Measurements from ENCODE around the gene IMPA2. TPM values are rescaled to one million over a fixed set of nuclear protein-coding genes. Genes with fewer than 3 reads are reported as not detected.

Gene IMPA2
- total and polyA plus RNA-seq, 8 donors, result 93.5 to 286 (median 156) TPM

DNA sequence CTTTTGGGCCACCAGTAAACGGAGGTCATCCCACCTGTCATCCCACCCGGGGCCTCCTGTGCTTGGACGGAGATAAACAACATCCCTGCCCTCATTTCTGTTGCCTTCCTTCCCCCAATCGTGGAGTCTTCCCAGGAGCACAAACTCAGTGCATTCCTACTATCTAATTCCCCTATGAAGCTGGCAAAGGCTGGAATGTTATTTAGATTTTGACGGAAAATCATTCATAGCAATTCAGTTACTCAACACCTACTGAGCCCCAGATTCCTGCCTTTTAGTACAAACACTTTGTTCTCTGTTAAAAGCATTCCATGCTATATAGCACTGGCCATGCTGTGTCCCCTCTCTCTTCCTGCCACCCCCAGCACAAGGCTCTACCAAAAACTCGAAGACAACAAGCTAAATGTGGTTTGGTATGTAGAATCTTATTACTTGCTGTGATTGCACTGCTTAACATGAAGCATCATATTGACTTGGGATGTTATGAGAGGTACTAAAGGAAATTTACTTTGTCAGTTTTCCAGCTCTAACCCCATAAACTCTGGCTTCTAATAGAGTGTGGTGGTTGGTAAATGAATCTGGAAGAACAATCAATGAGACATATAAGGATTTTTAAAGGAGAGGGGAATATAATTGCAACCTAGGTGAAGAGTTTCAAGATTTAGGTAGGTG is 32.3 kb upstream of the IMPA2 start:
- FAIRE-seq, result no peak
- H3K27me3 ChIP-seq, result no peaks in the 10 kb centered on the region
- H3K36me3 ChIP-seq, result no peaks in the 10 kb centered on the region
- intact Hi-C loops (cut with DNase I), result no loop called here
- no peaks in the 10 kb centered on the region for H3K9me3 ChIP-seq
- ATAC-seq, result peak in 1 of 4 donors; percentile 2
- WGBS, 2 donors, result 27 to 31% methylated on average over 6 of the region's 6 CpGs
- peaks cover 33 to 44% (median 35%) of the 10 kb centered on the region in 3 donors for H3K4me1 ChIP-seq
- H3K27ac ChIP-seq, result peak overlapping the region; percentile 92 to 98 (median 97)
- DNase-seq, result no peak
- H3K4me3 ChIP-seq, result no peak overlapping the region
- TF ChIP-seq, protein P1, sequence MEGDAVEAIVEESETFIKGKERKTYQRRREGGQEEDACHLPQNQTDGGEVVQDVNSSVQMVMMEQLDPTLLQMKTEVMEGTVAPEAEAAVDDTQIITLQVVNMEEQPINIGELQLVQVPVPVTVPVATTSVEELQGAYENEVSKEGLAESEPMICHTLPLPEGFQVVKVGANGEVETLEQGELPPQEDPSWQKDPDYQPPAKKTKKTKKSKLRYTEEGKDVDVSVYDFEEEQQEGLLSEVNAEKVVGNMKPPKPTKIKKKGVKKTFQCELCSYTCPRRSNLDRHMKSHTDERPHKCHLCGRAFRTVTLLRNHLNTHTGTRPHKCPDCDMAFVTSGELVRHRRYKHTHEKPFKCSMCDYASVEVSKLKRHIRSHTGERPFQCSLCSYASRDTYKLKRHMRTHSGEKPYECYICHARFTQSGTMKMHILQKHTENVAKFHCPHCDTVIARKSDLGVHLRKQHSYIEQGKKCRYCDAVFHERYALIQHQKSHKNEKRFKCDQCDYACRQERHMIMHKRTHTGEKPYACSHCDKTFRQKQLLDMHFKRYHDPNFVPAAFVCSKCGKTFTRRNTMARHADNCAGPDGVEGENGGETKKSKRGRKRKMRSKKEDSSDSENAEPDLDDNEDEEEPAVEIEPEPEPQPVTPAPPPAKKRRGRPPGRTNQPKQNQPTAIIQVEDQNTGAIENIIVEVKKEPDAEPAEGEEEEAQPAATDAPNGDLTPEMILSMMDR (IDR thresholded peaks at IDR 0.05), result no peak

DNA sequence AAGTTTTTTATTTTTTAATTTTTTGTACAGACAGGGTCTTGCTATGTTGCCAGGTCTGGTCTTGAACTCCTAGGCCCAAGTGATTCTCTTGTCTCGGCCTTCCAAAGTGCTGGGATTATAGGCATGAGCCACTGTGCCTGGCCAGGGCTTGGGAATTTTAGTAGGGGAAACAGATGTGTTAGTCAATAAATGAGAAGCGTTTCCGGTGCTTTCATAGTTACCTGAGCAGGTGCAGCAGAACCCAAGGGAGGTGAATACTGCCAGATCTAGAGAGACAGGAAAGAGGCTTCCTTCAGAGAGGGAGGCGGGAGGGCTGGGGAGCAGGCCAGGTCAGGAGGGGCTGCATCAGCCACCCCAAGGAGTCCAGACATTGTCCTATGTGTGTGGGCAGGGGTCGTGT is 30.5 kb upstream of the IMPA2 start:
- H3K4me1 ChIP-seq, result peaks cover 33 to 44% (median 35%) of the 10 kb centered on the region in 3 donors
- no peaks in the 10 kb centered on the region for H3K36me3 ChIP-seq
- H3K27me3 ChIP-seq, result no peaks in the 10 kb centered on the region
- TF ChIP-seq, protein P1 (IDR thresholded peaks at IDR 0.05), result no peak
- peak in 5 of 6 donors; percentile 55 to 80 (median 68) for DNase-seq
- WGBS, 2 donors, result 30 to 43% methylated on average over 5 of the region's 5 CpGs
- intact Hi-C loops (cut with DNase I), result no loop called here
- peak overlapping the region; percentile 59 to 98 (median 95) for H3K27ac ChIP-seq
- no peaks in the 10 kb centered on the region for H3K9me3 ChIP-seq
- ATAC-seq, result peak; percentile 36 to 60 (median 46)
- FAIRE-seq, result no peak
- H3K4me3 ChIP-seq, result no peak overlapping the region

DNA sequence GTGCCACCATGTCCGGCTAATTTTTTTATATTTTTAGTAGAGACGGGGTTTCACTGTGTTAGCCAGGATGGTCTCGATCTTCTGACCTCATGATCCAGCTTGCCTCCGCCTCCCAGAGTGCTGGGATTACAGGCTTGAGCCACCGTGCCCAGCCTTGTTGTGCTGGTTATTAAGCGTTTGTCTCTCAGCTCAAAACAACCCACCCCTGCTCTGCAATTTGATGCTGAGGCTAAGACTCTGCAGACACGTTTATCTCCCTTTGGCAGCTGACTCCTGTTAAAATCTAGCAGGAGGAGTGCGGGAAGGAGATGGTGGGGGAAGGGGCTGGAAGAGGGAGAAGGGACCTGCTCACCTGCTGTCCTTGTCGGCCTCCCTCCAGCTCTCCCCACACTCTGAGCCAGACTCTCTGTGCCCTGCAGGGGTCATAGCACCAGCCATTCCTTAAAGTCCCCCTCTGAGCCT is 29.9 kb upstream of the IMPA2 start:
- no peaks in the 10 kb centered on the region for H3K36me3 ChIP-seq
- H3K27ac ChIP-seq, result peak overlapping the region; percentile 59 to 98 (median 95)
- no peaks in the 10 kb centered on the region for H3K27me3 ChIP-seq
- TF ChIP-seq, protein P1 (IDR thresholded peaks at IDR 0.05), result no peak
- ATAC-seq (no peak), FAIRE-seq (no peak), DNase-seq (no peak)
- no peaks in the 10 kb centered on the region for H3K9me3 ChIP-seq
- H3K4me3 ChIP-seq, result no peak overlapping the region
- H3K4me1 ChIP-seq, result peaks cover 28 to 43% (median 32%) of the 10 kb centered on the region in 3 donors
- intact Hi-C loops (cut with DNase I), result no loop called here
- WGBS, 2 donors, result 38 to 41% methylated on average over 9 of the region's 9 CpGs

DNA sequence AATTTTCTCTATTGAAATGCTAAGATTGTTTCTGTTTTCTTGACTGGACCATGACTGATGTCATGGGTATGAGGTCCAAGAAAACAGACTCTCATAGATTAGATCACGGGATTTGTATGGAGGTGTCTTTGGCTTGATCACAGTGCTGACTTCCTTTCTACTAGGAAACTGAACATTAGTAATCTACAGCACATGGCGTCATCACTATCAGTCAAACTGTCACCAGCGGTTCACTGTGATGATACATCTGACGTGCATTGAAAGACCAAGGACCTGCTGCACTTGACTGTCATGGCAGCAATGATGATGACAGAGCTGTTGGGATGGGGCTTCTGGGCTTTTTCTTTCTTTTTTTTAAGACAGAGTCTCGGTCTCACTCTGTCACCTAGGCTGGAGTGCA is 28.2 kb upstream of the IMPA2 start:
- no peaks in the 10 kb centered on the region for H3K9me3 ChIP-seq
- TF ChIP-seq, protein P1 (IDR thresholded peaks at IDR 0.05), result no peak
- H3K27ac ChIP-seq, result no peak overlapping the region
- ATAC-seq (no peak), DNase-seq (no peak), FAIRE-seq (no peak)
- H3K36me3 ChIP-seq, result no peaks in the 10 kb centered on the region
- H3K4me3 ChIP-seq, result no peak overlapping the region
- WGBS, 2 donors, result 91 to 93% methylated on average over 5 of the region's 5 CpGs
- intact Hi-C loops (cut with DNase I), result no loop called here
- H3K27me3 ChIP-seq, result no peaks in the 10 kb centered on the region
- H3K4me1 ChIP-seq, result peaks cover 22 to 31% (median 26%) of the 10 kb centered on the region in 3 donors
